22Rv1 (cell line): ENCODE data around the gene RABL3.

Experiments
- ZFX ChIP-seq: fragments of 450-650 bp; IDR thresholded peaks from 2 replicates; pipeline ENCODE4 v1.6.1; 2017; ENCODE audit warnings: antibody characterized with exemption, borderline replicate concordance
- TF ChIP-seq, protein P1 (sequence below): fragments of 450-650 bp; IDR thresholded peaks from 2 replicates; pipeline ENCODE4 v1.5.1; 2017; ENCODE audit warnings: mild to moderate bottlenecking

DNA sequence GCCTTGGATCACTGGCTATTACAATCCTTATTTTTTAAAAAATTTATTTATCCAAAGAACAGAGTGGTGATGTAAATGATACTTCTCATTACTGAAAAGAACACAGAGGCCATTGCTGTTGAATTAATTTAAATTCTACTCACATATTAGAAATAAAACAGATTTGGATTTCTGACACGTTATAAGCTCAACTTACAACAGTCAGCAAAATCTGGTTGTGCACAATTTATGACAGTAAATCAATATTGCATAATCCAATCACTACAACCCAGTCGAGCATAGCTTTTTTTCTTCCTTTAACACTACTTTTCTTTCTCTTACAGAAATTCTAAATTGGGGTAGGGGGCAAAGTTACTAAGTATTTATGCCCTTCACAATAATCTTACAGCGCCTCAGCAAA lies 43.0 kb downstream of the RABL3 start:
- TF ChIP-seq, protein P1, sequence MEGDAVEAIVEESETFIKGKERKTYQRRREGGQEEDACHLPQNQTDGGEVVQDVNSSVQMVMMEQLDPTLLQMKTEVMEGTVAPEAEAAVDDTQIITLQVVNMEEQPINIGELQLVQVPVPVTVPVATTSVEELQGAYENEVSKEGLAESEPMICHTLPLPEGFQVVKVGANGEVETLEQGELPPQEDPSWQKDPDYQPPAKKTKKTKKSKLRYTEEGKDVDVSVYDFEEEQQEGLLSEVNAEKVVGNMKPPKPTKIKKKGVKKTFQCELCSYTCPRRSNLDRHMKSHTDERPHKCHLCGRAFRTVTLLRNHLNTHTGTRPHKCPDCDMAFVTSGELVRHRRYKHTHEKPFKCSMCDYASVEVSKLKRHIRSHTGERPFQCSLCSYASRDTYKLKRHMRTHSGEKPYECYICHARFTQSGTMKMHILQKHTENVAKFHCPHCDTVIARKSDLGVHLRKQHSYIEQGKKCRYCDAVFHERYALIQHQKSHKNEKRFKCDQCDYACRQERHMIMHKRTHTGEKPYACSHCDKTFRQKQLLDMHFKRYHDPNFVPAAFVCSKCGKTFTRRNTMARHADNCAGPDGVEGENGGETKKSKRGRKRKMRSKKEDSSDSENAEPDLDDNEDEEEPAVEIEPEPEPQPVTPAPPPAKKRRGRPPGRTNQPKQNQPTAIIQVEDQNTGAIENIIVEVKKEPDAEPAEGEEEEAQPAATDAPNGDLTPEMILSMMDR: no peak
- TF ChIP-seq ZFX: no peak
